Mammary epithelial cell (primary cell): ENCODE measurements around the gene STAT3.
"Not testable (repeated sequence)": the region's sequence is repeated elsewhere in the genome, so short reads cannot be mapped to it uniquely, and the experiment has no call there.

ENCODE experiments used
- EZH2 ChIP-seq: IDR thresholded peaks from 2 replicates; pipeline ENCODE4 v1.6.1; 2012; ENCODE audit warnings: low read length, inconsistent platforms, borderline replicate concordance
- TF ChIP-seq, protein P1 (sequence below), 2 donors: IDR thresholded peaks in 1 of 2; conservative IDR thresholded peaks in 1 of 2; 2 replicates each; pipeline ENCODE4 v1.5.1; 2011 to 2012; ENCODE audit warnings: inconsistent platforms in 2 of 2, low read length in 2 of 2, mild to moderate bottlenecking in 2 of 2, control low read depth in 1 of 2, low read depth in 1 of 2; ENCODE audit not compliant: insufficient read depth in 1 of 2; ENCODE audit errors: extremely low read depth in 1 of 2

DNA sequence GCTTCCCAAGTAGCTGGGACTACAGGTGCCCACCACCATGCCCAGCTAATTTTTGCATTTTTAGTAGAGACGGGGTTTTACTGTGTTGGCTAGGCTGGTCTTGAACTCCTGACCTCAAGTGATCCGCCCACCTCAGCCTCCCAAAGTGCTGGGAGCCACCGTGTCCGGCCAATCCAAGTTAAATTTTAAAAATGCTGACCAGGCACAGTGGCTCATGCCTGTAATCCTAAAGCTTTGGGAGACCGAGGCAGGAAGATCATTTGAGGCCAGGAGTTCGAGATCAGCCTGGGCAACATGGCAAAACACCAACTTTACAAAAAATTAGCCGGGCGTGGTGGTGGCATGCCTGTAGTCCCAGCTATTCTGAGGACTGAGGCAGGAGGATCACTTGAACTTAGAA is 3.2 kb upstream of the STAT3 start:
- TF ChIP-seq, protein P1, sequence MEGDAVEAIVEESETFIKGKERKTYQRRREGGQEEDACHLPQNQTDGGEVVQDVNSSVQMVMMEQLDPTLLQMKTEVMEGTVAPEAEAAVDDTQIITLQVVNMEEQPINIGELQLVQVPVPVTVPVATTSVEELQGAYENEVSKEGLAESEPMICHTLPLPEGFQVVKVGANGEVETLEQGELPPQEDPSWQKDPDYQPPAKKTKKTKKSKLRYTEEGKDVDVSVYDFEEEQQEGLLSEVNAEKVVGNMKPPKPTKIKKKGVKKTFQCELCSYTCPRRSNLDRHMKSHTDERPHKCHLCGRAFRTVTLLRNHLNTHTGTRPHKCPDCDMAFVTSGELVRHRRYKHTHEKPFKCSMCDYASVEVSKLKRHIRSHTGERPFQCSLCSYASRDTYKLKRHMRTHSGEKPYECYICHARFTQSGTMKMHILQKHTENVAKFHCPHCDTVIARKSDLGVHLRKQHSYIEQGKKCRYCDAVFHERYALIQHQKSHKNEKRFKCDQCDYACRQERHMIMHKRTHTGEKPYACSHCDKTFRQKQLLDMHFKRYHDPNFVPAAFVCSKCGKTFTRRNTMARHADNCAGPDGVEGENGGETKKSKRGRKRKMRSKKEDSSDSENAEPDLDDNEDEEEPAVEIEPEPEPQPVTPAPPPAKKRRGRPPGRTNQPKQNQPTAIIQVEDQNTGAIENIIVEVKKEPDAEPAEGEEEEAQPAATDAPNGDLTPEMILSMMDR (conservative IDR thresholded peaks at IDR 0.05 in 1 of 2, IDR thresholded peaks at IDR 0.05 in 1 of 2; ENCODE audit: extremely low read depth in 1 of 2, insufficient read depth in 1 of 2, low read depth in 1 of 2, low read length in 2 of 2), result not testable (repeated sequence)
- not testable (repeated sequence) for TF ChIP-seq EZH2
